IgD-negative memory B cell (primary cell): Measurements from ENCODE around the gene MYBPC2. TPM values are rescaled to one million over a fixed set of nuclear protein-coding genes. Genes with fewer than 3 reads are reported as not detected.

ENCODE experiments used
- H3K27ac Mint-ChIP-seq, 3 donors: one replicate each; pipeline ENCODE4 v1.8.0; 2020 to 2022; ENCODE audit warnings: mild to moderate bottlenecking in 3 of 3, mixed read lengths in 3 of 3, moderate library complexity in 1 of 3
- H3K27me3 Mint-ChIP-seq: one replicate; pipeline ENCODE4 v1.8.0; 2021; ENCODE audit warnings: mixed read lengths
- H3K36me3 Mint-ChIP-seq: one replicate; pipeline ENCODE4 v1.8.0; 2020; ENCODE audit warnings: mild to moderate bottlenecking, mixed read lengths
- H3K4me1 Mint-ChIP-seq, 3 donors: one replicate each; pipeline ENCODE4 v1.8.0; 2020 to 2022; ENCODE audit warnings: mixed read lengths in 3 of 3, mild to moderate bottlenecking in 1 of 3
- H3K4me3 Mint-ChIP-seq, 4 donors: one replicate each; pipeline ENCODE4 v1.8.0; 2020 to 2022; ENCODE audit warnings: mild to moderate bottlenecking in 4 of 4, mixed read lengths in 4 of 4, moderate library complexity in 3 of 4
- H3K9me3 Mint-ChIP-seq, 3 donors: one replicate each; pipeline ENCODE4 v1.8.0; 2020 to 2021; ENCODE audit warnings: mixed read lengths in 3 of 3, mild to moderate bottlenecking in 1 of 3
- polyA plus RNA-seq: library from polyadenylated mRNA; unstranded; fragments of 300-500 nt; fragmentation: Illumina TruSeq; gene quantifications from one replicate; pipeline ENCODE4 v1.2.3, GENCODE V29; 2021

Gene MYBPC2
- polyA plus RNA-seq, 1 donor from 2014 or later: 1.3 TPM

- H3K4me1 Mint-ChIP-seq: peaks cover 0 to 3% (median 3%) of the 10 kb centered on the region in 3 donors
- H3K36me3 Mint-ChIP-seq: peaks cover 5% of the 10 kb centered on the region
- H3K4me3 Mint-ChIP-seq: no peak overlapping the region
- H3K27me3 Mint-ChIP-seq: no peaks in the 10 kb centered on the region
- no peak overlapping the region for H3K27ac Mint-ChIP-seq
- H3K9me3 Mint-ChIP-seq: no peaks in the 10 kb centered on the region
Measured at GRCh38 chr19:50401605-50402450, 30.9 kb upstream of the MYBPC2 start.

GRCh38 chr19:50402544-50403301 is 30.0 kb upstream of the MYBPC2 start:
- H3K4me3 Mint-ChIP-seq: no peak overlapping the region
- peaks cover 0 to 3% (median 1%) of the 10 kb centered on the region in 3 donors for H3K4me1 Mint-ChIP-seq
- no peak overlapping the region for H3K27ac Mint-ChIP-seq
- H3K27me3 Mint-ChIP-seq: no peaks in the 10 kb centered on the region
- H3K36me3 Mint-ChIP-seq: peaks cover 5% of the 10 kb centered on the region
- H3K9me3 Mint-ChIP-seq: no peaks in the 10 kb centered on the region

GRCh38 chr19:50406156-50406820 is 26.4 kb upstream of the MYBPC2 start:
- Mint-ChIP-seq H3K4me1 (peaks cover 0 to 2% (median 0%) of the 10 kb centered on the region in 3 donors), H3K27me3 (no peaks in the 10 kb centered on the region), H3K36me3 (peaks cover 7% of the 10 kb centered on the region), H3K27ac (no peak overlapping the region), H3K4me3 (no peak overlapping the region), H3K9me3 (no peaks in the 10 kb centered on the region)

GRCh38 chr19:50406829-50407228 is 25.9 kb upstream of the MYBPC2 start:
- Mint-ChIP-seq H3K36me3 (peaks cover 7% of the 10 kb centered on the region), H3K4me1 (peaks cover 0 to 2% (median 0%) of the 10 kb centered on the region in 3 donors), H3K27ac (no peak overlapping the region), H3K27me3 (no peaks in the 10 kb centered on the region), H3K9me3 (no peaks in the 10 kb centered on the region), H3K4me3 (no peak overlapping the region)

- peaks cover 4% of the 10 kb centered on the region for H3K36me3 Mint-ChIP-seq
- peaks cover under 1 to 2% (median 1%) of the 10 kb centered on the region in 3 donors for H3K4me1 Mint-ChIP-seq
- no peaks in the 10 kb centered on the region for H3K27me3 Mint-ChIP-seq
- H3K27ac Mint-ChIP-seq: peak overlapping the region in 1 of 3 donors; percentile 70
- H3K4me3 Mint-ChIP-seq: no peak overlapping the region
- no peaks in the 10 kb centered on the region for H3K9me3 Mint-ChIP-seq
Measured at GRCh38 chr19:50409347-50409746, 23.3 kb upstream of the MYBPC2 start.

GRCh38 chr19:50410109-50410508 is 22.6 kb upstream of the MYBPC2 start:
- H3K27me3 Mint-ChIP-seq: no peaks in the 10 kb centered on the region
- no peaks in the 10 kb centered on the region for H3K9me3 Mint-ChIP-seq
- H3K27ac Mint-ChIP-seq: peak overlapping the region in 2 of 3 donors; percentile 13 to 70
- H3K4me1 Mint-ChIP-seq: peaks cover 6 to 8% (median 7%) of the 10 kb centered on the region in 3 donors
- H3K36me3 Mint-ChIP-seq: peaks cover 4% of the 10 kb centered on the region
- peak overlapping the region in 1 of 4 donors; percentile 23 for H3K4me3 Mint-ChIP-seq

GRCh38 chr19:50412419-50412818 is 20.3 kb upstream of the MYBPC2 start:
- Mint-ChIP-seq H3K9me3 (no peaks in the 10 kb centered on the region), H3K36me3 (peaks cover 2% of the 10 kb centered on the region), H3K4me3 (peak overlapping the region in 1 of 4 donors; percentile 56), H3K4me1 (peaks cover 8 to 13% (median 8%) of the 10 kb centered on the region in 3 donors), H3K27ac (peak overlapping the region in 1 of 3 donors; percentile 62), H3K27me3 (no peaks in the 10 kb centered on the region)

- H3K36me3 Mint-ChIP-seq: peaks cover 2% of the 10 kb centered on the region
- peak overlapping the region in 1 of 3 donors; percentile 62 for H3K27ac Mint-ChIP-seq
- no peaks in the 10 kb centered on the region for H3K27me3 Mint-ChIP-seq
- H3K4me1 Mint-ChIP-seq: peaks cover 8 to 13% (median 8%) of the 10 kb centered on the region in 3 donors
- peak overlapping the region in 1 of 4 donors; percentile 56 for H3K4me3 Mint-ChIP-seq
- H3K9me3 Mint-ChIP-seq: no peaks in the 10 kb centered on the region
Measured at GRCh38 chr19:50413096-50413495, 19.6 kb upstream of the MYBPC2 start.

- peak overlapping the region in 1 of 3 donors; percentile 62 for H3K27ac Mint-ChIP-seq
- no peaks in the 10 kb centered on the region for H3K27me3 Mint-ChIP-seq
- peak overlapping the region in 1 of 4 donors; percentile 56 for H3K4me3 Mint-ChIP-seq
- H3K36me3 Mint-ChIP-seq: peaks cover 2% of the 10 kb centered on the region
- peaks cover 8 to 14% (median 8%) of the 10 kb centered on the region in 3 donors for H3K4me1 Mint-ChIP-seq
- H3K9me3 Mint-ChIP-seq: no peaks in the 10 kb centered on the region
Measured at GRCh38 chr19:50413531-50413930, 19.2 kb upstream of the MYBPC2 start.

GRCh38 chr19:50414864-50415660 is 17.6 kb upstream of the MYBPC2 start:
- no peaks in the 10 kb centered on the region for H3K9me3 Mint-ChIP-seq
- peaks cover 7% of the 10 kb centered on the region for H3K36me3 Mint-ChIP-seq
- peak overlapping the region; percentile 96 to 98 (median 96) for H3K27ac Mint-ChIP-seq
- H3K4me1 Mint-ChIP-seq: peaks cover 10 to 16% (median 11%) of the 10 kb centered on the region in 3 donors
- H3K27me3 Mint-ChIP-seq: no peaks in the 10 kb centered on the region
- peak overlapping the region; percentile 70 to 93 (median 85) for H3K4me3 Mint-ChIP-seq

- no peaks in the 10 kb centered on the region for H3K9me3 Mint-ChIP-seq
- H3K4me1 Mint-ChIP-seq: peaks cover 14 to 19% (median 15%) of the 10 kb centered on the region in 3 donors
- H3K4me3 Mint-ChIP-seq: peak overlapping the region; percentile 70 to 93 (median 85)
- peak overlapping the region; percentile 96 to 98 (median 96) for H3K27ac Mint-ChIP-seq
- no peaks in the 10 kb centered on the region for H3K27me3 Mint-ChIP-seq
- peaks cover 12% of the 10 kb centered on the region for H3K36me3 Mint-ChIP-seq
Measured at GRCh38 chr19:50415661-50416033, 17.0 kb upstream of the MYBPC2 start.

GRCh38 chr19:50416034-50416977 is 16.4 kb upstream of the MYBPC2 start:
- no peaks in the 10 kb centered on the region for H3K27me3 Mint-ChIP-seq
- H3K4me3 Mint-ChIP-seq: peak overlapping the region; percentile 70 to 93 (median 80)
- no peaks in the 10 kb centered on the region for H3K9me3 Mint-ChIP-seq
- peaks cover 15% of the 10 kb centered on the region for H3K36me3 Mint-ChIP-seq
- H3K4me1 Mint-ChIP-seq: peaks cover 14 to 19% (median 19%) of the 10 kb centered on the region in 3 donors
- H3K27ac Mint-ChIP-seq: peak overlapping the region; percentile 92 to 96 (median 96)
